H1 (cell line): ENCODE results near the gene MYO1A. TPM values are rescaled to one million over a fixed set of nuclear protein-coding genes. Genes with fewer than 3 reads are reported as not detected.

Source experiments
- CTCF ChIA-PET: fragments of 300-600 bp; sonication (Branson Sonifier 250); formaldehyde crosslinking; loops from one replicate; lab custom pipeline; 2021; ENCODE audit not compliant: partially characterized antibody; lab: Charles Lee
- POLR2A ChIA-PET: fragments of 300-600 bp; sonication (Branson Sonifier 250); formaldehyde crosslinking; loops from one replicate; lab custom pipeline; 2021; ENCODE audit warnings: inconsistent platforms; ENCODE audit not compliant: partially characterized antibody; lab: Charles Lee
- DNase-seq, 2 experiments: peaks; one replicate each; pipeline versions ENCODE4 v3.0.0 to v3.0.0-alpha.2; 2010 to 2022; ENCODE audit warnings: low spot score in 2 of 2, low read depth in 1 of 2, mixed read lengths in 1 of 2
- FAIRE-seq: peaks from 2 replicates; lab custom pipeline; 2011; peaks lifted over from hg19 to GRCh38; lab: Jason Lieb, UNC
- H2AFZ ChIP-seq: 2 replicates; pipeline ENCODE4 v1.8.1; 2012; ENCODE audit warnings: low read length, inconsistent platforms
- H2AK5ac ChIP-seq: 2 replicates; pipeline ENCODE4 v1.6.1; 2013; ENCODE audit warnings: low read depth, low read length
- H2BK120ac ChIP-seq: replicated peaks from 2 replicates; pipeline ENCODE3; 2013; ENCODE audit warnings: low read depth, low read length, inconsistent platforms
- H2BK12ac ChIP-seq: 2 replicates; pipeline ENCODE4 v1.6.1; 2013; ENCODE audit warnings: low read depth, low read length
- H2BK15ac ChIP-seq: 2 replicates; pipeline ENCODE4 v1.6.1; 2013; ENCODE audit warnings: low read length
- H2BK20ac ChIP-seq: 2 replicates; pipeline ENCODE4 v1.6.1; 2013; ENCODE audit warnings: low read length
- H2BK5ac ChIP-seq: 2 replicates; pipeline ENCODE4 v1.6.1; 2013; ENCODE audit warnings: low read depth, low read length
- H3K14ac ChIP-seq: 2 replicates; pipeline ENCODE4 v1.6.1; 2013; ENCODE audit warnings: inconsistent platforms; ENCODE audit not compliant: insufficient read length
- H3K18ac ChIP-seq: 2 replicates; pipeline ENCODE4 v1.6.1; 2013; ENCODE audit warnings: low read length; ENCODE audit errors: extremely low read depth
- H3K23ac ChIP-seq: 2 replicates; pipeline ENCODE4 v1.6.1; 2013; ENCODE audit warnings: inconsistent platforms; ENCODE audit not compliant: insufficient read length
- H3K23me2 ChIP-seq: 2 replicates; pipeline ENCODE4 v1.6.1; 2013; ENCODE audit warnings: low read depth, low read length
- H3K27ac ChIP-seq: 2 replicates; pipeline ENCODE4 v1.6.1; 2011; ENCODE audit warnings: low read depth, low read length, inconsistent platforms
- H3K27me3 ChIP-seq, 4 experiments: replicated peaks in 1 of 4; 1 replicate in 1 of 4; 2 replicates in 3 of 4; pipeline versions ENCODE4 v1.6.1 to v1.8.1; 2011 to 2013; ENCODE audit warnings: low read length in 3 of 4, mild to moderate bottlenecking in 3 of 4, inconsistent platforms in 2 of 4, mixed read lengths in 2 of 4, moderate library complexity in 1 of 4; ENCODE audit not compliant: control insufficient read depth in 3 of 4, insufficient read depth in 3 of 4; ENCODE audit errors: extremely low read depth in 1 of 4
- H3K36me3 ChIP-seq, 4 experiments: 2 replicates each; pipeline versions ENCODE4 v1.6.1 to v1.8.1; 2011 to 2013; ENCODE audit warnings: mild to moderate bottlenecking in 4 of 4, low read length in 3 of 4, moderate library complexity in 2 of 4, control low read depth in 1 of 4, inconsistent platforms in 1 of 4; ENCODE audit not compliant: insufficient read depth in 4 of 4, control insufficient read depth in 2 of 4
- H3K4ac ChIP-seq: replicated peaks from 2 replicates; pipeline ENCODE3; 2013; ENCODE audit warnings: low read length, low read depth, mixed read lengths, inconsistent platforms; ENCODE audit not compliant: insufficient read length
- H3K4me1 ChIP-seq, 4 experiments: replicated peaks in 1 of 4; 1 replicate in 1 of 4; 2 replicates in 3 of 4; pipeline versions ENCODE4 v1.6.1 to v1.8.1; 2011 to 2013; ENCODE audit warnings: low read length in 3 of 4, inconsistent platforms in 2 of 4, mixed read lengths in 1 of 4; ENCODE audit not compliant: insufficient read depth in 4 of 4, control insufficient read depth in 3 of 4
- H3K4me2 ChIP-seq, 2 experiments: 2 replicates each; pipeline versions ENCODE4 v1.6.1 to v1.8.1; 2011 to 2013; ENCODE audit warnings: low read depth in 2 of 2, low read length in 2 of 2, control low read depth in 1 of 2, inconsistent platforms in 1 of 2, mild to moderate bottlenecking in 1 of 2; ENCODE audit not compliant: insufficient read depth in 1 of 2
- H3K4me3 ChIP-seq, 4 experiments: fragments of 200-600, 300-600 bp in 1 of 4; sonication (generic), shearing (Covaris generic), sonication (Bioruptor Twin) in 1 of 4; 2 replicates each; pipeline versions ENCODE4 v1.5.1 to v1.8.1; 2011 to 2016; ENCODE audit warnings: low read length in 4 of 4, low read depth in 3 of 4, control low read depth in 2 of 4, inconsistent platforms in 2 of 4, mild to moderate bottlenecking in 2 of 4, mixed read lengths in 1 of 4, moderate library complexity in 1 of 4; ENCODE audit not compliant: insufficient read depth in 2 of 4; ENCODE audit errors: extremely low read depth in 1 of 4
- H3K56ac ChIP-seq: replicated peaks from 2 replicates; pipeline ENCODE3; 2013; ENCODE audit warnings: low read depth, mild to moderate bottlenecking, mixed read lengths, low read length, inconsistent platforms; ENCODE audit not compliant: insufficient read length
- H3K79me1 ChIP-seq: 2 replicates; pipeline ENCODE4 v1.6.1; 2013; ENCODE audit warnings: low read depth, low read length, control low read depth
- H3K79me2 ChIP-seq, 2 experiments: 2 replicates each; pipeline versions ENCODE4 v1.6.1 to v1.8.1; 2012 to 2013; ENCODE audit warnings: low read length in 2 of 2, mild to moderate bottlenecking in 2 of 2, inconsistent platforms in 1 of 2; ENCODE audit not compliant: insufficient read depth in 2 of 2, control insufficient read depth in 1 of 2
- H3K9ac ChIP-seq, 4 experiments: replicated peaks in 1 of 4; 1 replicate in 1 of 4; 2 replicates in 3 of 4; pipeline versions ENCODE4 v1.6.1 to v1.8.1; 2011 to 2013; ENCODE audit warnings: low read depth in 3 of 4, low read length in 3 of 4, control low read depth in 2 of 4, mild to moderate bottlenecking in 2 of 4, moderate library complexity in 2 of 4, inconsistent platforms in 1 of 4; ENCODE audit errors: extremely low read depth in 1 of 4
- H3K9me3 ChIP-seq, 2 experiments: 2 replicates each; pipeline versions ENCODE4 v1.6.1 to v1.8.1; 2012 to 2013; ENCODE audit warnings: mild to moderate bottlenecking in 2 of 2, moderate library complexity in 2 of 2, control low read depth in 1 of 2, inconsistent platforms in 1 of 2, low read depth in 1 of 2, low read length in 1 of 2, mixed read lengths in 1 of 2; ENCODE audit not compliant: insufficient read depth in 2 of 2
- H4K20me1 ChIP-seq, 2 experiments: replicated peaks in 1 of 2; 2 replicates each; pipeline versions ENCODE3 to v1.8.1; 2011 to 2013; ENCODE audit warnings: inconsistent platforms in 2 of 2, low read length in 2 of 2, mild to moderate bottlenecking in 1 of 2; ENCODE audit not compliant: insufficient read depth in 2 of 2, control insufficient read depth in 1 of 2
- H4K5ac ChIP-seq: 2 replicates; pipeline ENCODE4 v1.6.1; 2013; ENCODE audit warnings: low read length, low read depth, mixed read lengths, inconsistent platforms; ENCODE audit not compliant: insufficient read length
- H4K8ac ChIP-seq: 2 replicates; pipeline ENCODE4 v1.8.0; 2013; ENCODE audit warnings: mild to moderate bottlenecking, moderate library complexity, low read length, inconsistent platforms; ENCODE audit not compliant: insufficient read depth; ENCODE audit errors: extremely low read depth
- H4K91ac ChIP-seq: replicated peaks from 2 replicates; pipeline ENCODE3; 2013; ENCODE audit warnings: low read length, mixed read lengths, inconsistent platforms; ENCODE audit not compliant: insufficient read length
- MAX ChIP-seq: IDR thresholded peaks from 2 replicates; pipeline ENCODE4 v1.6.1; 2012; ENCODE audit warnings: inconsistent platforms
- SAP30 ChIP-seq: fragments of 300-600 bp; sonication (generic); IDR thresholded peaks from 2 replicates; pipeline ENCODE4 v1.7.1; 2012; ENCODE audit warnings: low read length, moderate library complexity, mild to moderate bottlenecking, inconsistent platforms; ENCODE audit not compliant: insufficient read depth, insufficient replicate concordance
- SIN3A ChIP-seq, 2 experiments: IDR thresholded peaks in 1 of 2; conservative IDR thresholded peaks in 1 of 2; 2 replicates each; pipeline ENCODE4 v1.6.1; 2011 to 2012; ENCODE audit warnings: low read length in 2 of 2, improper control_type of control experiment in 1 of 2, low read depth in 1 of 2, mild to moderate bottlenecking in 1 of 2
- WGBS, 2 experiments: shearing (Covaris generic) in 1 of 2; methylation state at CpG; one replicate each; pipeline versions ENCODE4 v1.1.6 to v1.1.7; 2013 to 2015; ENCODE audit warnings: low lambda C conversion rate in 2 of 2, mixed read lengths in 2 of 2, inconsistent platforms in 1 of 2, low coverage in 1 of 2, missing lambda C conversion rate in 1 of 2; ENCODE audit not compliant: insufficient replicate concordance in 2 of 2, insufficient coverage in 1 of 2, insufficient read length in 1 of 2; ENCODE audit errors: extremely low coverage in 1 of 2, missing lambda C conversion rate in 1 of 2; 5-methylcytosine and 5-hydroxymethylcytosine counted together
- polyA plus RNA-seq, 7 experiments: library from polyadenylated mRNA; depleted of rRNA in 3 of 7; stranded (reverse) in 5 of 7; unstranded in 2 of 7; fragments of >200 nt in 5 of 7; fragments of 200-250 nt in 2 of 7; gene quantifications; 1 replicate in 5 of 7; 2 replicates in 1 of 7; 4 replicates in 1 of 7; pipeline versions ENCODE4 v1.2.1 to v1.2.3, GENCODE V29; 2011 to 2013; ENCODE audit warnings: missing spikeins in 2 of 7, mixed read lengths in 2 of 7
- total RNA-seq: library from RNA; stranded (reverse); fragmentation: NEBNext Ultra II Directional; extraction: Animal tissue kit (Norgen Biotek cat#: 25700); gene quantifications from 2 replicates; pipeline ENCODE4 v1.2.1, GENCODE V29; 2021

Gene MYO1A
- total and polyA plus RNA-seq, 2 of the 8 experiments (the other 6 are each of a cell fraction or from before 2014, with no cell fraction given) = 0.54 to 0.77 TPM

- no peak for FAIRE-seq
- peaks cover 0 to 30% (median 20%) of the 10 kb centered on the region in 4 experiments; a peak in 6 of 7 replicates for H3K4me1 ChIP-seq
- POLR2A ChIA-PET = interaction anchor here (1.0 to 16.5 kb wide), 9 partner anchors 8 to 140 kb away, joined by 3 to 352 read pairs (median 13); partner anchors contain the start of genes LRP1, NEMP1, SHMT2 and STAT6
Measured at GRCh38 chr12:57089271-57090245, 39.6 kb upstream of the MYO1A start.

More at GRCh38 chr12:57089271-57090245, 39.6 kb upstream of the MYO1A start:
- peaks cover 8 to 18% (median 11%) of the 10 kb centered on the region in 4 experiments; a peak in 7 of 8 replicates for H3K36me3 ChIP-seq
- no peaks in the 10 kb centered on the region for H3K9me3 ChIP-seq
- H3K4me2 ChIP-seq = peak overlapping the region; percentile 81 to 91
- H2AFZ ChIP-seq = no peak overlapping the region
- TF ChIP-seq SIN3A (conservative IDR thresholded peaks at IDR 0.05 in 1 of 2, IDR thresholded peaks at IDR 0.05 in 1 of 2; ENCODE audit: low read depth in 1 of 2, low read length in 2 of 2) (0 out of 4 replicates have a peak, but pooled peaks of 1 of the 2 experiments have one; percentile 25), MAX (no peak), SAP30 (peak; percentile 43)
- no peak overlapping the region for H2AK5ac ChIP-seq
- H4K5ac ChIP-seq = no peak overlapping the region
- WGBS, 2 experiments = 4% methylated on average over 40 of the region's 45 CpGs; no CpG with 5 or more reads in 1 of the 2 experiments
- H3K9ac ChIP-seq = peak overlapping the region; percentile 62 to 87 (median 69)
- CTCF ChIA-PET = interaction anchor here (1.2 to 14.0 kb wide), 9 partner anchors 10 to 370 kb away, joined by 3 to 325 read pairs (median 22); partner anchors contain the start of genes GLI1, MYO1A, NEMP1 and STAT6
- peak overlapping the region; percentile 78 for H4K91ac ChIP-seq
- DNase-seq = peak in 1 of 2 experiments; percentile 68
- H3K79me2 ChIP-seq = peaks cover 0 to 18% of the 10 kb centered on the region in 2 experiments; a peak in 1 of 4 replicates
- no peak overlapping the region for H2BK120ac ChIP-seq
- no peak overlapping the region for H3K14ac ChIP-seq
- H3K79me1 ChIP-seq = peaks cover 4% of the 10 kb centered on the region
- peaks cover 4 to 11% of the 10 kb centered on the region in 2 experiments for H4K20me1 ChIP-seq
- peak overlapping the region; percentile 87 for H3K18ac ChIP-seq
- H3K23ac ChIP-seq = no peak overlapping the region
- 0 out of 2 replicates have a peak overlapping the region, but pooled peaks have one; percentile 88 for H2BK15ac ChIP-seq
- H3K4ac ChIP-seq = no peak overlapping the region
- no peaks in the 10 kb centered on the region for H3K27me3 ChIP-seq
- H3K27ac ChIP-seq = no peak overlapping the region
- H2BK20ac ChIP-seq = no peak overlapping the region
- H3K56ac ChIP-seq = peak overlapping the region; percentile 60
- H2BK12ac ChIP-seq = 0 out of 2 replicates have a peak overlapping the region, but pooled peaks have one; percentile 39
- H3K4me3 ChIP-seq = peak overlapping the region; percentile 92 to 96 (median 93)
- peak overlapping the region; percentile 75; the same call in 1 of the 2 replicates for H2BK5ac ChIP-seq
- H4K8ac ChIP-seq = no peak overlapping the region
- H3K23me2 ChIP-seq = peaks cover 25% of the 10 kb centered on the region
